Peyer's patch (tissue), 4 donors: ENCODE results near the gene METTL15.

Source experiments
- POLR2A ChIP-seq, 2 donors: fragments of 450-650 bp; IDR thresholded peaks; one replicate each; pipeline ENCODE4 v1.5.1; 2017; ENCODE audit warnings: antibody characterized with exemption in 2 of 2, mild to moderate bottlenecking in 2 of 2, moderate library complexity in 2 of 2
- TF ChIP-seq, protein P1 (sequence below), 6 experiments: fragments of 450-650 bp in 4 of 6; fragments of 200-600 bp in 2 of 6; sonication (generic) in 1 of 6; IDR thresholded peaks; one replicate each; pipeline ENCODE4 v1.5.1; 2017 to 2019; ENCODE audit warnings: antibody characterized with exemption in 6 of 6, mild to moderate bottlenecking in 3 of 6, moderate library complexity in 1 of 6

DNA sequence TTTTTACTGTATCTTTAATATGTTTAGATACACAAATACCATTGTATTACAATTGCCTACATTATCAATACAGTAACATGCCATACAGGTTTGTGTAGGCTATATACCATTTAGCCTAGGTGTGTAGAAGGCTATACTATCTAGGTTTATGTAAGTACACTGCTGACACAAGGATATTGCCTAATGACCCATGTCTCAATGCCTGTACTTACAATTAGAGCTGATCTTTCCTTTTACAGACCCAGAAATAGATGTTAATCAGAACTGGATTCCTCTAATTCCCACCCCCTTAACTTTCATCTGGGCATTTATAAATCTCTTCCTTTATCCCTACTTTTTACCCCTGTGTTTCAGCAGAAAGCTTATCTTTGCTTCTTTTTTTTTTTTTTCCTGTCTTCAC lies 229.5 kb downstream of the METTL15 start:
- TF ChIP-seq, protein P1, sequence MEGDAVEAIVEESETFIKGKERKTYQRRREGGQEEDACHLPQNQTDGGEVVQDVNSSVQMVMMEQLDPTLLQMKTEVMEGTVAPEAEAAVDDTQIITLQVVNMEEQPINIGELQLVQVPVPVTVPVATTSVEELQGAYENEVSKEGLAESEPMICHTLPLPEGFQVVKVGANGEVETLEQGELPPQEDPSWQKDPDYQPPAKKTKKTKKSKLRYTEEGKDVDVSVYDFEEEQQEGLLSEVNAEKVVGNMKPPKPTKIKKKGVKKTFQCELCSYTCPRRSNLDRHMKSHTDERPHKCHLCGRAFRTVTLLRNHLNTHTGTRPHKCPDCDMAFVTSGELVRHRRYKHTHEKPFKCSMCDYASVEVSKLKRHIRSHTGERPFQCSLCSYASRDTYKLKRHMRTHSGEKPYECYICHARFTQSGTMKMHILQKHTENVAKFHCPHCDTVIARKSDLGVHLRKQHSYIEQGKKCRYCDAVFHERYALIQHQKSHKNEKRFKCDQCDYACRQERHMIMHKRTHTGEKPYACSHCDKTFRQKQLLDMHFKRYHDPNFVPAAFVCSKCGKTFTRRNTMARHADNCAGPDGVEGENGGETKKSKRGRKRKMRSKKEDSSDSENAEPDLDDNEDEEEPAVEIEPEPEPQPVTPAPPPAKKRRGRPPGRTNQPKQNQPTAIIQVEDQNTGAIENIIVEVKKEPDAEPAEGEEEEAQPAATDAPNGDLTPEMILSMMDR (IDR thresholded peaks at IDR 0.05) = no peak
- TF ChIP-seq POLR2A (IDR thresholded peaks at IDR 0.05) = no peak
